Stimulated activated CD4-positive, alpha-beta T cell treated with anti-CD3 and anti-CD28 coated beads, TNF-alpha, amount 100 ng/mL, for 1 hour (primary cell): ENCODE measurements around the gene CYB5RL.
"Not testable (repeated sequence)": the region's sequence is repeated elsewhere in the genome, so short reads cannot be mapped to it uniquely, and the experiment has no call there.

Source experiments
- DNase-seq, 3 donors: peaks; one replicate each; pipeline ENCODE4 v3.0.0-alpha.2; 2020; ENCODE audit warnings: low read depth in 3 of 3, low spot score in 1 of 3

Gene CYB5RL

GRCh38 chr1:54199765-54200518 lies at the start of gene CYB5RL, which contains the start of gene MRPL37:
Gene CYB5RL (minus strand): TSS chr1:54200030. CDS start chr1:54195616, 4,414 bp downstream.
Gene MRPL37 (plus strand): TSS chr1:54200167. CDS start chr1:54200244, 77 bp downstream.
- DNase-seq, result peak; percentile 67 to 78 (median 75)

GRCh38 chr1:54248966-54249365 lies 49.1 kb upstream of the CYB5RL start:
- no peak for DNase-seq

- DNase-seq, result no peak
Measured at GRCh38 chr1:54247863-54248515, 48.2 kb upstream of the CYB5RL start.

- DNase-seq, result no peak
Measured at GRCh38 chr1:54246116-54246721, 46.4 kb upstream of the CYB5RL start.

- DNase-seq, result no peak
Measured at GRCh38 chr1:54245501-54245900, 45.7 kb upstream of the CYB5RL start.

GRCh38 chr1:54244655-54245054 lies 44.8 kb upstream of the CYB5RL start:
- no peak for DNase-seq

- no peak for DNase-seq
Measured at GRCh38 chr1:54243022-54243421, 43.2 kb upstream of the CYB5RL start.

GRCh38 chr1:54241364-54241763 lies 41.5 kb upstream of the CYB5RL start:
- DNase-seq, result no peak

- DNase-seq, result no peak
Measured at GRCh38 chr1:54240741-54241335, 41.0 kb upstream of the CYB5RL start.

- DNase-seq, result no peak
Measured at GRCh38 chr1:54239631-54240031, 39.8 kb upstream of the CYB5RL start.

GRCh38 chr1:54239035-54239383 lies 39.2 kb upstream of the CYB5RL start:
- no peak for DNase-seq

- no peak for DNase-seq
Measured at GRCh38 chr1:54238353-54239034, 38.7 kb upstream of the CYB5RL start.

GRCh38 chr1:54237586-54237985 lies 37.8 kb upstream of the CYB5RL start:
- no peak for DNase-seq

- no peak for DNase-seq
Measured at GRCh38 chr1:54234284-54234683, 34.5 kb upstream of the CYB5RL start.

GRCh38 chr1:54233196-54233595 lies 33.4 kb upstream of the CYB5RL start:
- DNase-seq, result not testable (repeated sequence)

GRCh38 chr1:54230507-54231339 lies 30.9 kb upstream of the CYB5RL start:
- DNase-seq, result no peak

- no peak for DNase-seq
Measured at GRCh38 chr1:54229281-54229891, 29.6 kb upstream of the CYB5RL start.

- DNase-seq, result no peak
Measured at GRCh38 chr1:54228638-54229079, 28.8 kb upstream of the CYB5RL start.

- no peak for DNase-seq
Measured at GRCh38 chr1:54227891-54228310, 28.1 kb upstream of the CYB5RL start.

GRCh38 chr1:54227091-54227602 lies 27.3 kb upstream of the CYB5RL start:
- no peak for DNase-seq
